ENCODE measurements around the gene INAFM1.

- TF ChIP-seq CTCF (conservative IDR thresholded peaks at IDR 0.05; ENCODE audit: low read length) (no peak), EZH2phosphoT487 (IDR thresholded peaks at IDR 0.05; ENCODE audit: borderline replicate concordance) (no peak)
Measured at GRCh38 chr19:47274891-47275761, 441 bp downstream of the INAFM1 start.

Data from Loucy (cell line).